Spleen (tissue), 11 donors: ENCODE measurements around the gene SRGAP3. TPM values are rescaled to one million over a fixed set of nuclear protein-coding genes. Genes with fewer than 3 reads are reported as not detected.

Experiments used
- DNase-seq: peaks from one replicate; pipeline ENCODE4 v3.0.0-alpha.2; 2020
- H3K27ac ChIP-seq, 8 donors: fragments of 200-600 bp; sonication (generic) in 7 of 8; 1 replicate in 4 of 8; 2 replicates in 4 of 8; pipeline versions ENCODE4 v1.5.0 to v1.8.0; 2016 to 2021; ENCODE audit warnings: inconsistent platforms in 4 of 8, mild to moderate bottlenecking in 4 of 8, moderate library complexity in 1 of 8
- H3K27me3 ChIP-seq, 7 donors: fragments of 200-600 bp; sonication (generic) in 6 of 7; replicated peaks in 1 of 7; 1 replicate in 4 of 7; 2 replicates in 3 of 7; pipeline versions ENCODE4 v1.5.0 to v1.8.0; 2016 to 2021; ENCODE audit warnings: inconsistent platforms in 3 of 7, mild to moderate bottlenecking in 1 of 7
- H3K36me3 ChIP-seq, 6 donors: fragments of 200-600 bp; sonication (generic) in 5 of 6; 1 replicate in 4 of 6; 2 replicates in 2 of 6; pipeline versions ENCODE4 v1.5.0 to v1.8.0; 2016 to 2021; ENCODE audit warnings: inconsistent platforms in 2 of 6
- H3K4me1 ChIP-seq, 6 donors: fragments of 200-600 bp; sonication (generic) in 5 of 6; 1 replicate in 3 of 6; 2 replicates in 3 of 6; pipeline versions ENCODE4 v1.5.0 to v1.8.0; 2016 to 2021; ENCODE audit warnings: inconsistent platforms in 3 of 6
- H3K4me3 ChIP-seq, 8 donors: fragments of 200-600 bp; sonication (generic) in 7 of 8; 1 replicate in 4 of 8; 2 replicates in 4 of 8; pipeline versions ENCODE4 v1.5.0 to v1.8.0; 2016 to 2021; ENCODE audit warnings: inconsistent platforms in 4 of 8, mild to moderate bottlenecking in 4 of 8, moderate library complexity in 2 of 8
- H3K9me3 ChIP-seq, 8 donors: fragments of 200-600 bp; sonication (generic) in 7 of 8; 1 replicate in 4 of 8; 2 replicates in 4 of 8; pipeline versions ENCODE4 v1.5.0 to v1.8.0; 2016 to 2021; ENCODE audit warnings: inconsistent platforms in 4 of 8
- POLR2A ChIP-seq, 3 donors: fragments of 450-650 bp; IDR thresholded peaks; one replicate each; pipeline ENCODE4 v1.5.1; 2017; ENCODE audit warnings: antibody characterized with exemption in 3 of 3, mild to moderate bottlenecking in 1 of 3
- POLR2AphosphoS5 ChIP-seq, 3 donors: sonication (generic); formaldehyde crosslinking; IDR thresholded peaks; one replicate each; pipeline ENCODE4 v1.5.1; 2017; ENCODE audit warnings: antibody characterized with exemption in 3 of 3
- WGBS, 5 donors: extraction: QIAGEN DNeasy Blood & Tissue Kit in 3 of 5; methylation state at CpG; one replicate each; pipeline versions ENCODE4 v1.1.5 to v1.1.7; 2013 to 2018; 5-methylcytosine and 5-hydroxymethylcytosine counted together
- intact Hi-C: fragments of 100-400 bp; cut with DNase I; formaldehyde crosslinking; loops from one replicate; pipeline ENCODE4 v1.15.0; 2023; ENCODE audit warnings: low total_unique reads
- polyA plus RNA-seq, 3 donors: library from polyadenylated mRNA; stranded (reverse); fragments of 200-250 nt; gene quantifications; one replicate each; pipeline ENCODE4 v1.2.1, GENCODE V29; 2013
- total RNA-seq, 7 donors: library from RNA; depleted of rRNA in 3 of 7; stranded (reverse); fragments of >200 nt in 3 of 7; fragmentation: NEBNext Ultra II Directional in 4 of 7; extraction: Animal tissue kit (Norgen Biotek cat#: 25700) in 4 of 7; gene quantifications; one replicate each; pipeline versions ENCODE4 v1.1.0 to v1.2.1, GENCODE V29; 2016 to 2021
- TF ChIP-seq, protein P1 (sequence below), 11 experiments: fragments of 200-600 bp in 7 of 11; fragments of 450-650 bp in 4 of 11; sonication (generic) in 4 of 11; IDR thresholded peaks in 8 of 11; conservative IDR thresholded peaks in 3 of 11; 1 replicate in 7 of 11; 2 replicates in 4 of 11; pipeline versions ENCODE4 v1.4.0 to v1.8.0; 2016 to 2021; ENCODE audit warnings: antibody characterized with exemption in 11 of 11, inconsistent platforms in 4 of 11, mild to moderate bottlenecking in 1 of 11
- donor health status: healthy with polysubstance abuse.
- donor health status: DM: no; HTN: no; CAD: no; lungs with moderate emphysema.
- donor health status: DM: no; HTN: no; CAD: no.
- donor health status: Bipolar disorder and iron deficiency.
- donor health status: healthy.
- donor health status: DM: no; HTN: no; CAD: no.
- donor health status: DM: yes; HTN: yes; CAD: no.

The SRGAP3 gene
- total and polyA plus RNA-seq, 10 donors = 0.54 to 10.3 (median 6.4) TPM

DNA sequence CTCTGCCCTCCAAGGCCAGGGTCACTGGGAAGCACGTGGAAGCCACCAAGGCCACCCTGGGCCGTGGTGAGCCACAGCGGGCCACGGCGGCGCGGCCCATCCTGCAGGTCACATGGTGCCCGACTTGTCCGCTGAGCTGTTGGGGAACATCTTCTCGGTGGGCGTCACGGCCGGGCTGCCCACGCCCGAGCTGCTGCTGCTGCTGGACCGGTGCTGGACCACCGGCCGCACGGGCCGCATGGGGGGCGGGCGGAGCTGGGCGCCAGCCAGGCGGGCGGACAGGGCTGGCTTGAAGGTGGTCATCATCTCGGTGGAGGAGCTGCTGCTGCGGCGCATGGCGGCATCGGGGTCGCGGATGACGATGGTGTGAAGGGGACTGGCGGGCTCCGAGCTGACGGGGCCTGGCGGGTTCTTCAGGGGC, 264.0 kb downstream of the SRGAP3 start:
- H3K36me3 ChIP-seq = no peaks in the 10 kb centered on the region
- peak; percentile 71 for DNase-seq
- H3K4me3 ChIP-seq = no peak overlapping the region
- intact Hi-C loops = no loop called here
- no peak overlapping the region for H3K27ac ChIP-seq
- no peaks in the 10 kb centered on the region for H3K9me3 ChIP-seq
- 93 to 96% (median 96%) methylated on average over 20 to 37 of the region's 37 CpGs for WGBS, 5 donors
- H3K27me3 ChIP-seq = peaks cover 0 to 18% (median 0%) of the 10 kb centered on the region in 7 donors
- peaks cover 0 to 15% (median 0%) of the 10 kb centered on the region in 6 donors for H3K4me1 ChIP-seq
- TF ChIP-seq POLR2AphosphoS5 (IDR thresholded peaks at IDR 0.05) (no peak), POLR2A (IDR thresholded peaks at IDR 0.05) (no peak)
- TF ChIP-seq, protein P1, sequence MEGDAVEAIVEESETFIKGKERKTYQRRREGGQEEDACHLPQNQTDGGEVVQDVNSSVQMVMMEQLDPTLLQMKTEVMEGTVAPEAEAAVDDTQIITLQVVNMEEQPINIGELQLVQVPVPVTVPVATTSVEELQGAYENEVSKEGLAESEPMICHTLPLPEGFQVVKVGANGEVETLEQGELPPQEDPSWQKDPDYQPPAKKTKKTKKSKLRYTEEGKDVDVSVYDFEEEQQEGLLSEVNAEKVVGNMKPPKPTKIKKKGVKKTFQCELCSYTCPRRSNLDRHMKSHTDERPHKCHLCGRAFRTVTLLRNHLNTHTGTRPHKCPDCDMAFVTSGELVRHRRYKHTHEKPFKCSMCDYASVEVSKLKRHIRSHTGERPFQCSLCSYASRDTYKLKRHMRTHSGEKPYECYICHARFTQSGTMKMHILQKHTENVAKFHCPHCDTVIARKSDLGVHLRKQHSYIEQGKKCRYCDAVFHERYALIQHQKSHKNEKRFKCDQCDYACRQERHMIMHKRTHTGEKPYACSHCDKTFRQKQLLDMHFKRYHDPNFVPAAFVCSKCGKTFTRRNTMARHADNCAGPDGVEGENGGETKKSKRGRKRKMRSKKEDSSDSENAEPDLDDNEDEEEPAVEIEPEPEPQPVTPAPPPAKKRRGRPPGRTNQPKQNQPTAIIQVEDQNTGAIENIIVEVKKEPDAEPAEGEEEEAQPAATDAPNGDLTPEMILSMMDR (IDR thresholded peaks at IDR 0.05 in 8 of 11, conservative IDR thresholded peaks at IDR 0.05 in 3 of 11) = no peak

DNA sequence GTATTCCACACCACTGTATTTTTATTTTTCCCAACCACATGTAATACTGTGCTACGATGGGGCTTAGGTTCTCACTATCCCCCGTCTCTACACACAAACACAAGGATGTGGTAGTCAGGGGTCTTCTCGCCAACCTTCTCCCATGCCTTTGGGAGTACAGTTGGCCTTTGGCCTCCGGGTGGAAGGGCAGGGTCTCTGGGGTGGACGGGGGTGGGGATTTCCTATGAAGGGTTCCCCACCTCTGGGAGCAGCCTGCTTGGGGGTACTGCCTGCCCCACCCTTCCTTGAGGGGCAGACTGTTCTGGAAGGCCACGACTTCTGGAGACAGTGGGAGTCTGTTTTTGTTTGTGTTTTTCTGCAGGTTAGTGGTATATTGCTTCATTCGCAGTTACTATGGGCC, 264.9 kb downstream of the SRGAP3 start:
- intact Hi-C loops = no loop called here

DNA sequence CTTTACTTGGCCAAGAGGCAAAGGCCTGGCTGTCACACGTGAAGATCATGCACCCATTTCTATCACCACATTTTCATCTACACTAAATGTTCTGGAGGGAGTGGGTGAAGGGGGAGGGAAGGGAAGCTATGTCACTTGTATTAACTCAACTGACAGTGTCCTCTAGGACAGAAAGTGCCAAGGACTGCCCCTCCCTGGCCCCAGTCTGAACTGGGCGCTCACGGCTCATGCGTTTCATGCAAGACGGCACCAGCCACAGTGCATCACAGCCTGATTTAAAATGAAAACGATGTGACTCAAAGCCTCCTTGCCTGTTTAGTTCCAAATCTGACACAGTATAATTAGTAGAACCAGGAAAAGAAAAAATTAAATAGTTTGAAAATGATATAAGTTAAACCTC, 265.4 kb downstream of the SRGAP3 start:
- peaks cover 0 to 15% (median 0%) of the 10 kb centered on the region in 6 donors for H3K4me1 ChIP-seq
- no peak overlapping the region for H3K27ac ChIP-seq
- no peak overlapping the region for H3K4me3 ChIP-seq
- DNase-seq = no peak
- H3K9me3 ChIP-seq = peaks cover 0 to 9% (median 6%) of the 10 kb centered on the region in 8 donors
- H3K27me3 ChIP-seq = peaks cover 0 to 31% (median 0%) of the 10 kb centered on the region in 7 donors
- 80 to 91% (median 84%) methylated on average over 6 of the region's 6 CpGs for WGBS, 5 donors
- TF ChIP-seq, protein P1 (IDR thresholded peaks at IDR 0.05 in 8 of 11, conservative IDR thresholded peaks at IDR 0.05 in 3 of 11) = no peak
- TF ChIP-seq POLR2A (IDR thresholded peaks at IDR 0.05) (no peak), POLR2AphosphoS5 (IDR thresholded peaks at IDR 0.05) (no peak)
- intact Hi-C loops = no loop called here
- H3K36me3 ChIP-seq = no peaks in the 10 kb centered on the region

More for the DNA sequence above, 264.9 kb downstream of the SRGAP3 start:
- 79 to 88% (median 87%) methylated on average over 7 of the region's 7 CpGs for WGBS, 5 donors
- Histone ChIP-seq H3K27ac (no peak overlapping the region), H3K9me3 (peaks cover 0 to 4% (median 2%) of the 10 kb centered on the region in 8 donors), H3K4me3 (no peak overlapping the region), H3K27me3 (peaks cover 0 to 27% (median 0%) of the 10 kb centered on the region in 7 donors), H3K36me3 (no peaks in the 10 kb centered on the region), H3K4me1 (peaks cover 0 to 15% (median 0%) of the 10 kb centered on the region in 6 donors)
- no peak for TF ChIP-seq POLR2AphosphoS5 (IDR thresholded peaks at IDR 0.05)
- TF ChIP-seq, protein P1 (IDR thresholded peaks at IDR 0.05 in 8 of 11, conservative IDR thresholded peaks at IDR 0.05 in 3 of 11) = no peak
- no peak for TF ChIP-seq POLR2A (IDR thresholded peaks at IDR 0.05)
- peak; percentile 62 for DNase-seq

DNA sequence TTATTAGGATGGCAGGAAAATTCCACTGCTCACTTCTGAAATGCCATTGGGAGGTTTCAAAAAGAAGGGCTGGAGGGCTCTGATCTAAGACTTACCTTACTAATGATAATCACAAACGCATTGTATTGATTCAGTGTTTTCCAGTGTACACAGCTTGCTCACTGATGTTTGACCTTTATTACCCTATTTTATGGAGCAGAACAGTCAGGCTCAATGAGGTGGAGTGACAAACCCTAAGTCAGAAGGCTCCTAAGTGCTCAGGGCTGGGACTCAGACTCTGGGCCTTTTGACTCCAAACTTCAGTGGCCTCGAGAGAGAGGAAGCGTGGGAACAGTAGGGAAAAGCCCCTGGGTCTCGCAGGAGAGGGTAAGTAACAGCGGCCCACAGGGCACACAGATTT, 265.9 kb downstream of the SRGAP3 start:
- no peak for DNase-seq
- H3K9me3 ChIP-seq = peaks cover 0 to 13% (median 9%) of the 10 kb centered on the region in 8 donors
- intact Hi-C loops = no loop called here
- no peak overlapping the region for H3K4me3 ChIP-seq
- H3K36me3 ChIP-seq = no peaks in the 10 kb centered on the region
- 81 to 90% (median 86%) methylated on average over 5 of the region's 5 CpGs for WGBS, 5 donors
- peaks cover 0 to 34% (median 0%) of the 10 kb centered on the region in 7 donors for H3K27me3 ChIP-seq
- no peak overlapping the region for H3K27ac ChIP-seq
- H3K4me1 ChIP-seq = peaks cover 0 to 15% (median 0%) of the 10 kb centered on the region in 6 donors
- TF ChIP-seq POLR2A (IDR thresholded peaks at IDR 0.05) (no peak), POLR2AphosphoS5 (IDR thresholded peaks at IDR 0.05) (no peak)
- TF ChIP-seq, protein P1 (IDR thresholded peaks at IDR 0.05 in 8 of 11, conservative IDR thresholded peaks at IDR 0.05 in 3 of 11) = no peak
